ENCODE data around the gene EIF1AX.
"Not testable (repeated sequence)": the region's sequence is repeated elsewhere in the genome, so short reads cannot be mapped to it uniquely, and the experiment has no call there.

EIF1AX gene, protein sequence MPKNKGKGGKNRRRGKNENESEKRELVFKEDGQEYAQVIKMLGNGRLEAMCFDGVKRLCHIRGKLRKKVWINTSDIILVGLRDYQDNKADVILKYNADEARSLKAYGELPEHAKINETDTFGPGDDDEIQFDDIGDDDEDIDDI

DNA sequence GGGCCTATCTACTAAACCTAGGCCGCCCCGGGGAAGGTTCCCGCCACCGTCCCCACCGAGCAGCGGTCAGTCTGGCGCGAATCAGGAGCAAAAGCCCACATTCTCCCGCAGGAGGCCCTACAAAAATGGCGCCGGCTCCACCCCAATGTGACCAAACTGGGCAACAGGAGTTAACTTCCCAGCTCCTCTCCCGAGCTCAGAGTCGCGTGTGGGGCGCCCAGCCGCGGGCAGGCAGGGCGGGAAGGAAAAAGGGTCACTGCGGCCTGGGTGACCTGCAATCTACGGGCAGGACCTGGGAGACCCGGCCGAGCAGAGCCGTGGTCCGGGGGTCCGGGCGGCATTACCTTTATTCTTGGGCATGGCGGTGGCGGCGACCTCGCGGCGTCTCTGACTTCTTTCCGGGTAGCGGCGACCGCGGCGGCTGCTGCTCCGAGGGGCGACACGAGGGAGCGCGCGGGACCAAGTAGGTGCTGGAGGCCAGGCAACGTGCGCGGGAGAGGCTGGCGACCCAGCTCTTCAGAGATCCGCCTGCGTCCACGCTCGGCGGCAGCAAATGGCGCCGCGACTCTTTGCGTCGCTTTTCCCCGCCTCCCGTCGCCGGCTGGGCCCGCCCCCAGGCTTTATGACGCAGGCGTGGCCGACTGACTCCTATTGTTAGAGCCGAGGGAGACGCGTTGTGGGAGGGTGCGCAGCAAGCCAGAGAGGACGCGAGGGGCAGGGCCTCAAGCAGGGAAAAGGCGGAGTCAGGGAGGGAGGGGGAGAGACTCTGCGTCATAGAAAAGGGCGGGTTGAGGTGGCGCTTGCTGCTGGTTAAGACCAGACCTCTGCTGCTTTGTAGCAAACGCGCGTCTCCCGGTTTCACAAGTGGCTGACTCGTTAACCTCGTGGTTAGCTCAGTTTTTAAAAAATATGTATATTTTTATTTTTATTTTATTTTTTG is at the start of gene EIF1AX:
Gene EIF1AX (minus strand): TSS at position 558 of the 940 bp plus-strand sequence. CDS start 198 bp downstream, at position 360.
- peak; percentile 94 for DNase-seq

DNA sequence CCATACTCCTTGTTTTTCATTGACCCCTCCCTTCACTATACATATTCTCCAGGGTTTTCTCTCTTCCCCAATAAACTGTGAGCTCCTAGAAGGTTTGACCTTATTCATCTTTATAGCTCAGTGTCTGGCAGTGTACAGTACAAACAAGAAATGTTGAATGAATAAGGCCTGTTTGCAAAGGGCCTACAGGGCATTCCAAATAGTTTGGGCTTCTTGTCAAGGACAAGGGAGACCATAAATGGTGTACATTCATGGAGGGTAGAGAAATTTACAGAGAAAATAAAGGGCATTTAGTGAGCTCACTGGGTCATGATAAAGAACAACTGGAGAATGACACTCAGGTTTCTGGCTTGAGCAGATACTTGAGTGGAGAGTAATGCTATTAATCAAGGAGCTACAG is 47.5 kb upstream of the EIF1AX start:
- DNase-seq: no peak

DNA sequence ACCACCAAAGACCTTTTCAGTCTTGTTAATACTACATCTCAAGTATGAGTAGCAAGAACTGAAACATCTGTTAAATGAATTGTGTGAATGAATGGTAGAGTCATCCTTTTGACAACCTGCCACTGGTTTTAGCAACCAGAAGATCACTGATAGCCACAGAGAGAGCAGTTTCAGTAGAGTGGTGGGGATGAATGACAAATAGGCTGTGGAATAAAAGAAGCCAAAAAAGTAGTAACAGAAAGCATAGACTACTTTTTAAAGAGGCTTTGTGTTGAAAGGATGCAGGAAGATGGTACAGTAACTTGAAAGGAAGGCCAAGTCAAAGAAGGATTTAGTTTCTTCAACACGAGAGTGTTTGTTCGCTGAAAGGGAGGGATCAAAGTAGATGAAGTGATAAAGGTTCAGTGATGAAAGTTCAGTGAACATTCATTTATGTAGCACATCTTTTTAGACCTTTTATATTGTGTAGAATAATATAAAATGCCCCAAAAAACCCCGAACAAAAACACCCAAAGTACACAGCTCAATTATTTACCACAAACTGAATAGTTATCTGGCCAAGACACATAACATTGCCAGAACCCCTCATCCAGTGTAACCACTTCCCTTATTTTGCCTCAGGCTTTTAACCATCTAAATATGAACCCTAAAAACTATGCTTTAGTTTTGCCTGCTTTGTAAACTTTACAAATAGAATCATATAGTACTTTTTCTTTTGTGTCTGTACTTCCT is 40.1 kb upstream of the EIF1AX start:
- DNase-seq: peak; percentile 10

DNA sequence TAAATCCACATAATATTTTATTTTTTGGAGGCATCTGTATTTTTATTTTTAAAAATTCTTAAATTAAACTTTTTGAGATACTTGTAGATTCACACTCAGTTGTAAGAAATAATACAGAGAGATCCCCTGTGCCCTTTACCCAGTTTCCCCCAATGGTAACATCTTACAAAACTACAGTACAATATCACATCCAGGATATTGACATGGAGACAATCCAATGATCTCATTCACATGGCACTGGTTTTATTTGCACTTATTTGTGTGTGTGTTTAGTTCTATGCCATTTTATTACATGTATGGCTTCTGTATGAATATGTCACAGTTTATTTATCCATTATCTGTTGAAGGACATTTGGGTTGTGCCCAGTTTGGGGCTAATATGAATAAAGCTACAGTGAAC is 35.5 kb upstream of the EIF1AX start:
- DNase-seq: no peak

DNA sequence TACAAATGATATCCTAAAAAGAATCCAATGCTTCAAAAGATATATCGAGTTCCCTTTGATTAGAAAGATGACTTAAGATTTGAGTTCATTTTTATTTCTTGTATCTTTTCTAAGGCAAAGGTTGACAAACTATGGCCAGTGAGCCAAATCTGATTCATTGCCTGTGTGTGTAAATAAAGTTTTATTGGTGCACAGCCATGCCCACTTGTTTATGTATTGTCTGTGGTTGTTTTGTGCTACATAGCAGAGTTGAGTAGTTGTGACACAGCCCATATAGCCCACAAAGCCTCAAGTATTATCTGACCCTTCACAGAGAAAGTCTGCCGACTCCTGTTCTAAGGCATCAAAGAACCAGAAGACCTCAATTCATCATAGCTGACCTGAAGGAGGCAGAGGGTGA is 32.2 kb upstream of the EIF1AX start:
- no peak for DNase-seq

DNA sequence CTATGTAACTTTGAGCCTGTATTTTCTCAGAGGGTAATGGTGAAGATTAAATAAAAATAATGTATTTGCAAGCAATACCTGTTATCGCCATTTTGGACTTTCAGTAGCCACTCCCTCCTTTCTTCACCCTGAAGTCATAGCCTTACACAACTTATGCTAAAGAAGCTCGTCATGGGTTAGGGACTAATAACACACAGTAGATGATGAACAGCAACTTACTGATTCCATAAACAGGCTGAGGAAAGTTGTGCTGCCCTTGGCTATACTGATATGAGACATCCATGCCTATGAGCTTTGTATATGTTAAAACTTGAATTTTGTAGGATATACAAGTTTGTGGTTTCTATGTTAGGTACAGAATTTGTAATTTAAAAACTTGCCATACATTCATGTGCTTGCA is 31.7 kb upstream of the EIF1AX start:
- no peak for DNase-seq

DNA sequence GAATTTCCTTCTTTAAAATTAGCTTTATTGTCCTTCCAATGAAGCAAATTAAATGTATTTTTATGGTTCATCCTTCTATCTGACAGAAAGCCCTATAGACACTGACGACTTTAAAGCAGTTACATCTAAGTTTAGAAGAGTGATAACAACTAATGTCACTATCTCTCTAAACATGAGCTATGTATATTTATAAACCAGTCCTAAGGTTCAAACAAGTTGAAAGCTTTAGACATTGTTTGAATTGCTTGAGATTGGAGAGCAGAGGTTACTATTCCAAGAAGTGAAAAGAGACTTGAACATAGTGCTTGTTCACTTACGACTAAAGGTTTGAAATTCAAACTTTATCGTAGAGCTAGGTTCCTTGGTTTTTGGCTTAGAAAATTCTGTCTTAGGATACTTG is 30.2 kb upstream of the EIF1AX start:
- no peak for DNase-seq

DNA sequence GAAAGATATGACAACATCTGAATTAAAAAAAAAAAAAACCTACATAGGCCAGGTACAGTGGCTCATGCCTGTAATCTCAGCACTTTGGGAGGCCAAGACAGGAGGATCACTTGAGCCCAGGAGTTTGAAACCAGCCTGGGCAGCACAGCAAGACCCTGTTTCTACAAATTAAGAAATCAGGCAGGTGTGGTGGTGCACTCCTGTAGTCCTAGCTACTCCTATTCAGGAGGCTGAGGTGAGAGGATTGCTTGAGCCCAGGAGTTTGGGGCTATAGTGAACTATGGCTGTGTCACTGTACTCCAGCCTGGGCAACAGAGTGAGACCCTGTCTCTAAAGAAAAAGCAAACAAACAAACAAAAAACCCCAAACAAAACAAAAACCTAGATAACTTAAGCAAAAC is 20.9 kb upstream of the EIF1AX start:
- DNase-seq: not testable (repeated sequence)

DNA sequence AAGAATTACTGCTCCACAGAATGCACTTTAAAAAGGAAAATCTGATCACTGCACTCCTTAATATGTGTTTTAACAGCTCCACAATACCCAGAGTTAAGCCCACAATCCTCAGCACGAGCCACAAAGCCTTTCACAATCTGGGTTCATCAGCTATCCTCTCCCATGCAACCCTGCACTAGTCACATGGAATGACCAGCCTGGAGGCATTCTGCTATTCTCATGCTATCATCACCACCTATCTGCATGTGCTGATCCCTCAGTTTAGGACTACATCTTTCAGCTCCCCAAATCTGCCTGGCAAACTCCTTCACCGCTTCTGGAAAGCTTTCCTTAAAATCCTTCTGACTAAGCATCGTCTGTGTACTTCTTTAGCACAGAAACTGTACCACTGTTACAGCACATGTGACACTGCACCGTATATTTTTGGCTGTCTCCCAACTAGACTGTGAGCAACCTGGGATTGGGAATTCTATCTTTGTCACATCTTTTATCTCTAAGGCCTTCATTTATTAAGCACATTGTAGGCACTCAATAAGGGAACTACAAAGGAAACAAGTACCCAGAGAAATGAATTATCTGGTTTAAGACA is 18.3 kb upstream of the EIF1AX start:
- DNase-seq: no peak

DNA sequence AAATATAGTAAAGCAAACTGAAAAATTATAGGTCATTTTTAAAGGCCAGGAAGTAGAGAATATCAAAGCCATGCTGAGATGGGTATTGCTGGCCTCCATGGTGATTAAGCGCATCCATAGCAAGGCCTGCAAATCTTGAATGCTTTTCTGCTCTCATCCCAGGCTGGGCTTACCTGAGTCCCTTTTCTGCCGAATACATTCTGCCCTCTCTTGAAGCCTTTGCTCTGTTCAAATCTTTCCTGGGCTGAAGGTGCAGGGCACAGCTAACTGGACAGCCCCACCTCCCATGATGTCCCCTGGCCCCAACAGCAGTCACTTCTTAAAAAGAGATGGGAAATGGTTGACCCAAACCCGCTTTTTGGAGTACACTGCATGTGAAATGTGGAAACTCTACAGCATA is 10.1 kb upstream of the EIF1AX start:
- DNase-seq: no peak

DNA sequence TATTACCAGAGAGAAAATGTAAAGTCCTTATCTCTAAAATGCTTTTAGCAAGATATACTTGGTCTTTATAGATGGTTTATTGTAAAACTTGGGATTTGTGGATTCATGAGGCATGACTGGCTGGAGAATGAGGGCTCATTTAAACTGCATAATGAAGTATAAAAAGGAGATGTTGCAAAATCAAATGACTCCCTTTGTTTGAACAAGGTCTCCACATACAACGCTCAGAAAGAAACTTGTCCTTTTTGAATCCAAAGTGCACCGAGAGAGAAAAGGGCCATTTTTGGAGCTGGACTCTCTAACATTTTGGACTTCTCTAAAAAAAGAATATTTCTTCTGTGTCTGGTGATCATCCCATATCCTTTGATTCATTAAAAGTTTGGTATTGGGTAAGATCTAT is 7.7 kb upstream of the EIF1AX start:
- DNase-seq: no peak

DNA sequence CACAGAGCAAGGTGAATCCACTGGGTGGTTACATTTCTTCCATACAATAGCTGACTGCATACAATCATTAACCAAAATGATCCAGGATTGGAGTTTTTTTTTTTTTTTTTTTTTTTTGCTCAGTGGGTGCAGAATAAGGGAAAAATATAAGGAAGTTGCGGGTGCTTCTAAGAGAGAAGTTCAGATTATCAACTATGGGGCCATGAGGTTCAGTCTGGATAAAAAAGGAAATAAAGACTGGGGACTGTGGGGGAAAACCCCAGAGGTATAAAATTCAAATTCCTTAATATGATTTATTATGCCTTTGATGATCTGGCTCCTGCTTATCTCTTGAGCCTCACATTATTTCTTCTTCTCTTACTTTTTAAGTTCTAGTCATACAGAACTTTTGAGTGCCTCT is 5.9 kb upstream of the EIF1AX start:
- DNase-seq: peak; percentile 47

DNA sequence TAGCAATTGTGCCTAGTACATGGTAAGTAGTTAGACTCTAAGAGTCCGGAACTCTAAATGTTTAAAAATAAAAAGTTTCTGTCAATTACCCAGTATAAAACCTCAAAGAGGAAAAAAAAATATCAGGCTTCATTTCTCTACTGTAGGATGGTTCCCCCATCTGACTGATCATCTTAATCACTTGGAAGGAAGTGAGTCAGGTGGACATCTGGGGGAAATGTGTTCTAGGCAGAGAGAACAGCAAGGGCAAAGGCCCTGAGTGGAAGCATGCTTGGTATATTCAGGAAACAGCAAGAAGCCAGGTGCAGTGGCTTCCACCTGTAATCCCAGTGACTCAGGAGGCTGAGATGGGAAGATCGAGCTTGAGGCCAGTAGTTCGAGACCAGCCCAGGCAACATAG is 2.9 kb upstream of the EIF1AX start:
- DNase-seq: peak; percentile 63

DNA sequence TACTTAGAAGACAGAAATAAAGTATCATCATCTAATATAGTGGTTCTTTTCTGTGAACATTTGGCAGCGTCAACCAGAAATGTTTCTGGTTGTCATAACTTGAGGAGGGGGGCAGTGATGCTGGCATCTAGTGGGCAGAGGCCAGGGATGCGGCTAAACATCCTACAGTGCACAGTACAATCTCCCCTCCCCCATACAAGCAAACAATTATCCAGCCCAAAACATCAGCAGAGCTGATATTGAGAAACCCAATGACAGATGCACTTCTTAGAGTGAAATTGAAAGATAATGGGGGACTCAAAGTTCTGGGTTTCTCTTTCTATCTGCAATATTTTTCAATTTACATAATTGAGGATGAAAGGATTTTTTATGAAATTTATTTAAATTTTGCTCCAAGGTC is 1.9 kb upstream of the EIF1AX start:
- DNase-seq: peak; percentile 7

DNA sequence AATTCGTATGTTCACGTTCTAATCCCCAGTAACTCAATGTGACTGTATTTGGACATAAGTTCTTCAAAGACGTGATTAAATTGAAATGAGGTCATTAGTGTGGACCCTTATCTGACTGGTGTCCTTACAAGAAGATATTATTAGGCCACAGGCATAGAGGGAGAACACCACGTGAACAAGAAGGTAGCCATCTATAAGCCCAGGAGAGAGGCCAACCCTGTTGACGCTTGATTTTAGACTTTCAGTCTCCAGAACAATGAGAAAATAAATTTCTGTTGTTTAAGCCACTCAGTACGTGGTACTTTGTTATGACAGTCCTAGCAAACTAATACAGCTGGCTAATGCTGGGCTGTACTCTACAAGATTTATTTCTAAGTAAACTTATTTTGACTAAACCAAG is 1.5 kb upstream of the EIF1AX start:
- DNase-seq: no peak

DNA sequence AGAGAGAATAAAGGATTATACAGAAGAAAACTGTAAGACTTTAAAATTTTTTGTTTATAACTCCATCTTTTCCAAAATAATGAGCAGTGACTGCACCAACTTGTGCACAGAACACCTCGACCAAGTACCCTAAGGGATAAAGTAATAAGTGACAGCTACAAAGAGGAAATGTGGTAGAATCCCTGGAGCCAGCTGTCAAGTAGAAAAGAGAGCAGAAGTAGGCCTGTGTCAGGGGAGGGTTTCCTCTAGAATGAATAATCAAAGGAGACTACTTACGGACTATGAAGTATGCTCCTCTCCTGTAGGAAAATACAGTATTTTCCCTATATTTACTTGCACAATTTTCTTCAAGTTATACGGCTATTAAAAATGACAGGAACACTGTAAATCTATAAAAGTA is 1.2 kb downstream of the EIF1AX start:
- DNase-seq: peak; percentile 28

DNA sequence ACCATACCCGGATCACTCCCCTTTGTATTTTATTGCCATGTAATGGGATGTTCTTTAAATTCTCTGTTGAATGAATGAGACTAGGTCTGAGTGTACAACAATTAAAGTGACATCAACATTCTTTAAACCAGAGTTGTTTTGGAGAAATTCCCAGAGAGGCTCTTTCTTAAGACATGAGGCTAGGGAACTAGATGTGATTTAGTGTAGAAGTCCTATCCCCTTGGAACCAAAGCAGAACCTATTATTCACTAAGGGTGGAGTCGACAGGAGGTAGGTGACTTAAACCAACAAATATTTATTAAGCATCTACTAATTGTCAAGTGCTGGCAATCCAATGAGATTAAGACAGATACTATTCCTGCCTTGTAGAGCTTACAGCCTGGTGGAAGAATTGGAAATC is 1.7 kb downstream of the EIF1AX start:
- no peak for DNase-seq

DNA sequence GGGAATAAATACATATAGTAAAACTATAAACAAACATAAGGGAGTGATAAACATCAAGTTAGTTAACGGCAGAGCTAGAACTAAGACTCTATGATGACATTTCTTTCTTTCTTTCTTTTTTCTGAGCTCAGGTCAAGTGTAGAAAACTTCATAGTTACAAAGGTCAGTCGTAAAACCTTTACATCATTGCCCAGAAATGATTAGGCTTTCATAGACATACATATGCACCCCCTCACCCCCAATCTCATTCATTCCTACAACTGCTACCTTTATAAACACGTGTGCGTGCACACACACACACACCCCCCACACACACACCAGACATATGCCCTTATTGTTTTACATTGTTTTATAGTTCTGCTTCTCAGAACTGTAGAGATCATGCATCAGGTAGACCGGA is 5.7 kb downstream of the EIF1AX start:
- DNase-seq: no peak

DNA sequence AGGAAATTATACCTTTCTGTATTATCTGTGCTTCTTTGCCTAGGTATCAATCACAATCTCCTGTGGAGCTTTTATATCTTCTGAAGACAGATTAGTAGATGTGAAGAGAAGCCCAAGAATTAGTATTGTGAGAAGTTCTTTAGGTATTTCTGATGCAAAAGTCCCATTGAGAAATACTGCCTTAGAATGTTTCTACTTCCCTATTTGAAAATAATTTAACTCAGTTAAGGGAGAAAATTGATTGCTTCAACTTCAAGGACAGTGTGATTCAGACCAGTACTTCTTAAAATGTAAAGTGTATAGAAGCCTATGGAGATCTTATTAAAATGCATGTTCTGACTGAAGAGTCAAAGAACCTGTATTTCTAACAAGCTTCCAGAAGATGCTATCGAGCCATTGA is 9.0 kb downstream of the EIF1AX start:
- peak; percentile 63 for DNase-seq

DNA sequence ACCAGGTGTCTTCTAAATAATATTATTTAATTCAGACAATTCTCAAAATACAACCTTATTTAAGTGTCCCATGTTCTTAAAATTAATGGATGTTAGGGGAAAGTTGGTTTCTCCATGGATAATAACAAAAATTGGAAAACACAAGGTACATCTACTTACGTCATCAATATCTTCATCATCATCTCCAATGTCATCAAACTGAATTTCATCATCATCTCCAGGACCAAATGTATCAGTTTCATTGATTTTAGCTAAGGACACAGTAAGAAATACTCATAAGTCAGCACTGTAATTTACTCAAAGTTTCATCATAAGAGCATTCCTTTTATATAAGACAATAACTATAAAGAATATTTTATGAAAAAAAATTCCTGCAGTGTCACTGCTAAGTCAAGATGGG is 11.3 kb downstream of the EIF1AX start:
- no peak for DNase-seq

DNA sequence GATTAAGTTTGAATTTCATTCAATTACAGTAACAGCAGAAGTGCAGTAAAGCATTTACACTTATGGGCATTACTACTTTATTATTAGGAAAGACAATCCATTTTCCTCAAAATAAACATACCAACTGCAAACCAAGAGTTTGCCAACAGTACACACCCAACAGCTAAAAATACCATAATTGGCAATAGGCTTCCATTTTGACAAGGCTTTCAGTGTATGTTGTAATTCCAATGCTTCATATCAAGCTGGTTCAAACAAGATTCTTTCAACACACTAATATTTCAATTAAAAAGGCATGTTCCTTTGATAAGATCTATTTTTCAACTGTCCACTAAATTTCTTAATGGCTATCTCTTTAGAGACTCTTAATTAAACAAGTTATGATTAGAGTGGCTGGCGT is 12.1 kb downstream of the EIF1AX start:
- DNase-seq: no peak

DNA sequence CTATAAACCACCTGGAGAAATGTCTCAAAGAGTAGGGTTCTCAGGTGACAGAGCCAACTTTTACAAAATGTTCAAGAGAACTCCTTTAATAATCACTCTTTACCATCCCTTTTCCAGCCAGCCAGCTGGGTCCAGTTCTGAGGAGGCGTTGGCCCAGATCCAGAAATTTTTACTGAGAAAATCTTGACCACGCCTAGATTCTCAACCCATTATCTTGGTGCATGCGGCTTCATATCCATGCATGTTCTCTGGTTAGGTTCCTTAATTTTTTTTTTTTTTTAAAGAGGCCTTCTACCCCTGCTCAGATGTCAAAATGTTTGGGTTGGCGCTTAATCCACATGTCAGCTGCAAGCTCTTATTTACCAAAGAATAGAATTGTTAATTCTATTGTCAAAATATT is 13.0 kb downstream of the EIF1AX start:
- no peak for DNase-seq

DNA sequence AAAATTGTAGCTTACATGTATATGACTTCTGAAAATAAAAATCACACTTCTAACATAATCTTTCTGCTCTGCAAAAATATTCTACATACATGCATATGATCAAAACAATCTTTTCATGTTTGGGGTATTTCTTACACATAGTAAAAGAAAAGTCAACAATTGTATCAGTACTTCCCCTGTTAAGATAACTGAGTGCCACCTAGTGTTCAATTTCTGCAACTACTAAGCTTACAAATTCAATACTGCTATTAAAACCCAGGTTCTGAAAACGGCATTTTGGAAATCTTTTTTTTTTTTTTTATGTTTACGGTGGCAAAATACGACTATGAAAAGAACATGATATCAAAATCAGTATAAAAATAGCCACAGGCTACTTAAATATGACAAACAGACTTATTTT is 14.2 kb downstream of the EIF1AX start:
- DNase-seq: not testable (repeated sequence)

DNA sequence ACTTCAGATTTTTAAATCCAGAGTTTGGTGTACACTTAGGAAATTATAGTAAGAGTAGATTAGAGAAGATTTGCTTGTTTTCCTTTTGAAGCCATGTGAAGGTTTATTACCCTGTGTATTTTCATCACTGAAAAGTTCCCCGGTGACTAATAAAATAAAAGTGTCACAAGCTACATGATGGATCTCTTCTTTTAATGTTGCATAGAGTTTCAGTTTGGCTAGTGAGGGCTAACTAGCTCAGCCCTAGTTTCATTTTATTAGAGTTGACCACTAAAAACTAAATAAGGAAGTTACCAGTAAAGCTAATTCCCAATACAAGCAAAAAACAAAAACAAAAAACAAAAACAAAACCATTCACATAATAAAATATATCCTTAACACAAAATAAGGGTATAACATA is 14.8 kb downstream of the EIF1AX start:
- DNase-seq: not testable (repeated sequence)

Data from MV-4-11 (cell line).